GM23338 (cell line): ENCODE measurements around the gene LINGO4.

Experiments
- CREB1 ChIP-seq: fragments of 250-450 bp; sonication (Bioruptor Pico); IDR thresholded peaks from 2 replicates; pipeline ENCODE4 v1.5.0; 2020; ENCODE audit warnings: low read depth, mild to moderate bottlenecking, moderate library complexity
- CTCF ChIP-seq, 2 experiments: fragments of 200-600 bp in 1 of 2; sonication (generic) in 1 of 2; conservative IDR thresholded peaks; 2 replicates each; pipeline versions ENCODE4 v1.5.1 to v1.6.1; 2016 to 2017; ENCODE audit warnings: antibody characterized with exemption in 2 of 2, low read depth in 2 of 2, mild to moderate bottlenecking in 2 of 2, moderate library complexity in 1 of 2
- EZH2 ChIP-seq: fragments of 200-600 bp; sonication (generic); IDR thresholded peaks from one replicate; pipeline ENCODE4 v1.8.0; 2017; ENCODE audit warnings: antibody characterized with exemption, mild to moderate bottlenecking, low read depth; ENCODE audit not compliant: unreplicated experiment
- EZH2phosphoT487 ChIP-seq: fragments of 200-600 bp; sonication (generic); IDR thresholded peaks from one replicate; pipeline ENCODE4 v1.8.1; 2018; ENCODE audit warnings: antibody characterized with exemption; ENCODE audit not compliant: unreplicated experiment
- JUNB ChIP-seq: IDR thresholded peaks from one replicate; pipeline ENCODE4 v1.6.1; 2016; ENCODE audit warnings: antibody characterized with exemption; ENCODE audit not compliant: unreplicated experiment
- POLR2AphosphoS5 ChIP-seq: IDR thresholded peaks from 2 replicates; pipeline ENCODE4 v1.6.1; 2016; ENCODE audit warnings: antibody characterized with exemption, low read depth
- REST ChIP-seq: IDR thresholded peaks from one replicate; pipeline ENCODE4 v1.6.1; 2018; ENCODE audit warnings: antibody characterized with exemption; ENCODE audit not compliant: unreplicated experiment
- ZNF114 ChIP-seq: fragments of 250-450 bp; sonication (Bioruptor Pico); IDR thresholded peaks from 2 replicates; pipeline ENCODE4 v1.5.0; 2020; ENCODE audit warnings: mild to moderate bottlenecking, moderate library complexity

GRCh38 chr1:151813271-151813977, 8.2 kb upstream of the LINGO4 start:
- TF ChIP-seq CTCF (conservative IDR thresholded peaks at IDR 0.05; ENCODE audit: low read depth in 2 of 2) (no peak), REST (no peak), EZH2phosphoT487 (no peak), EZH2 (no peak), POLR2AphosphoS5 (no peak), CREB1 (CRISPR knock-in tag) (no peak), JUNB (no peak), ZNF114 (CRISPR knock-in tag) (no peak)
